ENCODE measurements around the gene DYNC2I2. TPM values are rescaled to one million over a fixed set of nuclear protein-coding genes. Genes with fewer than 3 reads are reported as not detected.

Gene DYNC2I2
- total and polyA plus RNA-seq, 10 of the 15 experiments (the other 5 are each of a cell fraction or from before 2014, with no cell fraction given): 0.89 to 118 (median 47.9) TPM

- RAD21 ChIA-PET (ENCODE audit: unreplicated experiment): no interaction called here
Measured at GRCh38 chr9:128629852-128630545, 26.6 kb downstream of the DYNC2I2 start.

More at GRCh38 chr9:128629852-128630545, 26.6 kb downstream of the DYNC2I2 start:
- H3K27me3 ChIP-seq (replicated peaks in 1 of 2; ENCODE audit: control insufficient read depth in 2 of 2, insufficient read depth in 2 of 2, low read length in 1 of 2): no peaks in the 10 kb centered on the region
- no peak overlapping the region for H3K9ac ChIP-seq (ENCODE audit: control insufficient read depth, insufficient read depth, low read length)
- H3K9me3 ChIP-seq (replicated peaks; ENCODE audit: control insufficient read depth, insufficient read depth, low read length): no peaks in the 10 kb centered on the region
- no peak for DNase-seq (ENCODE audit: low read depth, low spot score)
- no peak for TF ChIP-seq SMARCA5 (IDR thresholded peaks at IDR 0.05)
- TF ChIP-seq CBFB (IDR thresholded peaks at IDR 0.05; ENCODE audit: low read depth): no peak
- no peak for TF ChIP-seq RBBP5 (conservative IDR thresholded peaks at IDR 0.05)
- TF ChIP-seq ZBTB11 (CRISPR knock-in tag; IDR thresholded peaks at IDR 0.05): no peak
- TF ChIP-seq, protein P1, sequence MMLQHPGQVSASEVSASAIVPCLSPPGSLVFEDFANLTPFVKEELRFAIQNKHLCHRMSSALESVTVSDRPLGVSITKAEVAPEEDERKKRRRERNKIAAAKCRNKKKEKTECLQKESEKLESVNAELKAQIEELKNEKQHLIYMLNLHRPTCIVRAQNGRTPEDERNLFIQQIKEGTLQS (IDR thresholded peaks at IDR 0.05; ENCODE audit: borderline replicate concordance, extremely low read depth, low read depth, low read length): no peak
- no peak for TF ChIP-seq CEBPB (IDR thresholded peaks at IDR 0.05; ENCODE audit: borderline replicate concordance in 1 of 2, low read depth in 2 of 2, low read length in 2 of 2)
- no TSS peak for BruUV-seq (replicated peaks)
- H3K27ac ChIP-seq (ENCODE audit: control insufficient read depth, insufficient read depth): no peak overlapping the region
- no peaks in the 10 kb centered on the region for H3K4me1 ChIP-seq (ENCODE audit: control insufficient read depth, insufficient read depth, low read length)
- no peaks in the 10 kb centered on the region; the same call in 1 of the 2 replicates for H4K20me1 ChIP-seq (ENCODE audit: control insufficient read depth, insufficient read depth)
- ChIA-PET POLR2A (no interaction called here), SMC1A (ENCODE audit: uncharacterized antibody, unreplicated experiment) (no interaction called here), CTCF (no interaction called here)
- no peak for ATAC-seq
- in situ Hi-C loops (cut with MboI) (no loop called here), intact Hi-C loops (cut with micrococcal nuclease; ENCODE audit: unreplicated experiment) (no loop called here)
- no peaks in the 10 kb centered on the region for H3K79me2 ChIP-seq (ENCODE audit: control insufficient read depth, insufficient read depth, low read length)
- no peak overlapping the region for H2AFZ ChIP-seq (ENCODE audit: control insufficient read depth, low read depth, low read length)
- peaks cover 7 to 42% of the 10 kb centered on the region in 2 experiments; a peak in 3 of 4 replicates for H3K36me3 ChIP-seq (ENCODE audit: control insufficient read depth in 2 of 2, insufficient read depth in 2 of 2, low read length in 1 of 2)
- no peak for FAIRE-seq
- no peak overlapping the region for H3K4me3 ChIP-seq
- WGBS (ENCODE audit: insufficient coverage, insufficient replicate concordance, low lambda C conversion rate, missing lambda C conversion rate): 68% methylated on average over 9 of the region's 9 CpGs
- H3K4me2 ChIP-seq (ENCODE audit: control insufficient read depth, insufficient read depth): no peak overlapping the region

Data from GM12878 (cell line).